ENCODE results near the gene IKZF1.

Gene IKZF1

GRCh38 chr7:50329775-50330174 lies 25.3 kb downstream of the IKZF1 start:
- Histone ChIP-seq H3K27ac (ENCODE audit: low read depth, low read length) (no peak overlapping the region), H3K36me3 (ENCODE audit: insufficient read depth, low read length) (no peaks in the 10 kb centered on the region), H3K27me3 (ENCODE audit: insufficient read depth, low read length) (no peaks in the 10 kb centered on the region), H3K4me3 (ENCODE audit: low read length) (no peak overlapping the region), H3K9ac (ENCODE audit: low read depth, low read length) (no peak overlapping the region), H3K4me1 (ENCODE audit: insufficient read depth, low read length) (peaks cover 20% of the 10 kb centered on the region), H3K9me3 (ENCODE audit: insufficient read depth, low read depth, low read length) (no peaks in the 10 kb centered on the region)
- WGBS: 93% methylated on average over 9 of the region's 9 CpGs

- H3K9ac ChIP-seq (ENCODE audit: low read depth, low read length): no peak overlapping the region
- no peaks in the 10 kb centered on the region for H3K9me3 ChIP-seq (ENCODE audit: insufficient read depth, low read depth, low read length)
- H3K27ac ChIP-seq (ENCODE audit: low read depth, low read length): no peak overlapping the region
- H3K27me3 ChIP-seq (ENCODE audit: insufficient read depth, low read length): no peaks in the 10 kb centered on the region
- 89% methylated on average over 4 of the region's 4 CpGs for WGBS
- H3K36me3 ChIP-seq (ENCODE audit: insufficient read depth, low read length): no peaks in the 10 kb centered on the region
- H3K4me1 ChIP-seq (ENCODE audit: insufficient read depth, low read length): peaks cover 20% of the 10 kb centered on the region
- no peak overlapping the region for H3K4me3 ChIP-seq (ENCODE audit: low read length)
These were observed 25.7 kb downstream of the IKZF1 start for GRCh38 chr7:50330254-50330653.

GRCh38 chr7:50330696-50331095 lies 26.2 kb downstream of the IKZF1 start:
- Histone ChIP-seq H3K9ac (ENCODE audit: low read depth, low read length) (no peak overlapping the region), H3K27ac (ENCODE audit: low read depth, low read length) (no peak overlapping the region), H3K4me1 (ENCODE audit: insufficient read depth, low read length) (peaks cover 20% of the 10 kb centered on the region), H3K9me3 (ENCODE audit: insufficient read depth, low read depth, low read length) (no peaks in the 10 kb centered on the region), H3K4me3 (ENCODE audit: low read length) (no peak overlapping the region), H3K27me3 (ENCODE audit: insufficient read depth, low read length) (no peaks in the 10 kb centered on the region), H3K36me3 (ENCODE audit: insufficient read depth, low read length) (no peaks in the 10 kb centered on the region)
- 75% methylated on average over 2 of the region's 3 CpGs for WGBS

GRCh38 chr7:50331564-50332208 lies 27.2 kb downstream of the IKZF1 start:
- no peak overlapping the region for H3K27ac ChIP-seq (ENCODE audit: low read depth, low read length)
- no peaks in the 10 kb centered on the region for H3K9me3 ChIP-seq (ENCODE audit: insufficient read depth, low read depth, low read length)
- no peaks in the 10 kb centered on the region for H3K27me3 ChIP-seq (ENCODE audit: insufficient read depth, low read length)
- no peak overlapping the region for H3K4me3 ChIP-seq (ENCODE audit: low read length)
- H3K4me1 ChIP-seq (ENCODE audit: insufficient read depth, low read length): peaks cover 20% of the 10 kb centered on the region
- no peak overlapping the region for H3K9ac ChIP-seq (ENCODE audit: low read depth, low read length)
- WGBS: 90% methylated on average over 2 of the region's 2 CpGs
- H3K36me3 ChIP-seq (ENCODE audit: insufficient read depth, low read length): no peaks in the 10 kb centered on the region

- H3K27ac ChIP-seq (ENCODE audit: low read depth, low read length): no peak overlapping the region
- H3K36me3 ChIP-seq (ENCODE audit: insufficient read depth, low read length): no peaks in the 10 kb centered on the region
These were observed 28.0 kb downstream of the IKZF1 start for GRCh38 chr7:50332241-50333165.

GRCh38 chr7:50333221-50333651 lies 28.7 kb downstream of the IKZF1 start:
- Histone ChIP-seq H3K27me3 (ENCODE audit: insufficient read depth, low read length) (no peaks in the 10 kb centered on the region), H3K9ac (ENCODE audit: low read depth, low read length) (no peak overlapping the region), H3K27ac (ENCODE audit: low read depth, low read length) (no peak overlapping the region), H3K36me3 (ENCODE audit: insufficient read depth, low read length) (no peaks in the 10 kb centered on the region), H3K9me3 (ENCODE audit: insufficient read depth, low read depth, low read length) (no peaks in the 10 kb centered on the region), H3K4me3 (ENCODE audit: low read length) (no peak overlapping the region), H3K4me1 (ENCODE audit: insufficient read depth, low read length) (peaks cover 20% of the 10 kb centered on the region)
- WGBS: 52% methylated on average over 9 of the region's 9 CpGs

More at GRCh38 chr7:50332241-50333165, 28.0 kb downstream of the IKZF1 start:
- 83% methylated on average over 8 of the region's 8 CpGs for WGBS
- H3K9me3 ChIP-seq (ENCODE audit: insufficient read depth, low read depth, low read length): no peaks in the 10 kb centered on the region
- no peak overlapping the region for H3K4me3 ChIP-seq (ENCODE audit: low read length)
- H3K9ac ChIP-seq (ENCODE audit: low read depth, low read length): no peak overlapping the region
- H3K4me1 ChIP-seq (ENCODE audit: insufficient read depth, low read length): peaks cover 20% of the 10 kb centered on the region
- H3K27me3 ChIP-seq (ENCODE audit: insufficient read depth, low read length): no peaks in the 10 kb centered on the region

GRCh38 chr7:50334341-50334994 lies 30.0 kb downstream of the IKZF1 start:
- Histone ChIP-seq H3K27ac (ENCODE audit: low read depth, low read length) (no peak overlapping the region), H3K4me3 (ENCODE audit: low read length) (no peak overlapping the region), H3K4me1 (ENCODE audit: insufficient read depth, low read length) (peaks cover 20% of the 10 kb centered on the region), H3K9ac (ENCODE audit: low read depth, low read length) (no peak overlapping the region), H3K27me3 (ENCODE audit: insufficient read depth, low read length) (no peaks in the 10 kb centered on the region), H3K9me3 (ENCODE audit: insufficient read depth, low read depth, low read length) (no peaks in the 10 kb centered on the region), H3K36me3 (ENCODE audit: insufficient read depth, low read length) (no peaks in the 10 kb centered on the region)
- 100% methylated on average over 1 of the region's 1 CpG for WGBS

- H3K9ac ChIP-seq (ENCODE audit: low read depth, low read length): no peak overlapping the region
- WGBS: 98% methylated on average over 1 of the region's 1 CpG
- H3K4me3 ChIP-seq (ENCODE audit: low read length): no peak overlapping the region
- no peak overlapping the region for H3K27ac ChIP-seq (ENCODE audit: low read depth, low read length)
- no peaks in the 10 kb centered on the region for H3K36me3 ChIP-seq (ENCODE audit: insufficient read depth, low read length)
- no peaks in the 10 kb centered on the region for H3K9me3 ChIP-seq (ENCODE audit: insufficient read depth, low read depth, low read length)
- H3K4me1 ChIP-seq (ENCODE audit: insufficient read depth, low read length): peaks cover 20% of the 10 kb centered on the region
- H3K27me3 ChIP-seq (ENCODE audit: insufficient read depth, low read length): no peaks in the 10 kb centered on the region
These were observed 30.8 kb downstream of the IKZF1 start for GRCh38 chr7:50335230-50335794.

GRCh38 chr7:50335795-50336754 lies 31.6 kb downstream of the IKZF1 start:
- Histone ChIP-seq H3K36me3 (ENCODE audit: insufficient read depth, low read length) (no peaks in the 10 kb centered on the region), H3K27me3 (ENCODE audit: insufficient read depth, low read length) (no peaks in the 10 kb centered on the region), H3K4me1 (ENCODE audit: insufficient read depth, low read length) (peaks cover 20% of the 10 kb centered on the region), H3K9ac (ENCODE audit: low read depth, low read length) (no peak overlapping the region), H3K4me3 (ENCODE audit: low read length) (no peak overlapping the region), H3K27ac (ENCODE audit: low read depth, low read length) (no peak overlapping the region), H3K9me3 (ENCODE audit: insufficient read depth, low read depth, low read length) (no peaks in the 10 kb centered on the region)
- 87% methylated on average over 22 of the region's 22 CpGs for WGBS
